Heart left ventricle (tissue), 16 donors: ENCODE measurements around the gene PANX1. TPM values are rescaled to one million over a fixed set of nuclear protein-coding genes. Genes with fewer than 3 reads are reported as not detected.

Experiments
- ATAC-seq, 4 donors: fragments of 200-7000 bp; cut with Tn5 transposase; one replicate each; pipeline ENCODE4 v1.9.1; 2020 to 2022; ENCODE audit warnings: moderate library complexity in 4 of 4, mild to moderate bottlenecking in 3 of 4, moderate number of reproducible peaks in 1 of 4
- DNase-seq, 5 donors: peaks; one replicate each; pipeline ENCODE4 v3.0.0-alpha.2; 2020
- H3K27ac ChIP-seq, 12 donors: fragments of 200-600 bp; sonication (generic) in 4 of 12; one replicate each; pipeline versions ENCODE4 v1.5.0 to v1.8.0; 2016 to 2022; ENCODE audit warnings: mild to moderate bottlenecking in 2 of 12
- H3K27me3 ChIP-seq, 9 donors: fragments of 200-600 bp; sonication (generic) in 2 of 9; one replicate each; pipeline versions ENCODE4 v1.5.1 to v1.8.0; 2016 to 2022; ENCODE audit warnings: mild to moderate bottlenecking in 3 of 9
- H3K36me3 ChIP-seq, 9 donors: fragments of 200-600 bp; sonication (generic) in 2 of 9; one replicate each; pipeline versions ENCODE4 v1.5.0 to v1.8.0; 2018 to 2022; ENCODE audit warnings: mild to moderate bottlenecking in 2 of 9
- H3K4me1 ChIP-seq, 12 donors: fragments of 200-600 bp; sonication (generic) in 4 of 12; one replicate each; pipeline versions ENCODE4 v1.5.0 to v1.8.0; 2016 to 2022; ENCODE audit warnings: mild to moderate bottlenecking in 3 of 12
- H3K4me3 ChIP-seq, 12 donors: fragments of 200-600 bp; sonication (generic) in 4 of 12; one replicate each; pipeline versions ENCODE4 v1.5.0 to v1.8.0; 2017 to 2022; ENCODE audit warnings: mild to moderate bottlenecking in 9 of 12, moderate library complexity in 4 of 12
- H3K9me3 ChIP-seq, 12 donors: fragments of 200-600 bp; sonication (generic) in 4 of 12; one replicate each; pipeline versions ENCODE4 v1.5.0 to v1.8.0; 2016 to 2022; ENCODE audit warnings: mild to moderate bottlenecking in 1 of 12
- POLR2A ChIP-seq, 2 donors: fragments of 450-650 bp; IDR thresholded peaks; one replicate each; pipeline ENCODE4 v1.6.1; 2017; ENCODE audit warnings: antibody characterized with exemption in 2 of 2, mild to moderate bottlenecking in 2 of 2, moderate library complexity in 2 of 2
- WGBS, 4 donors: extraction: QIAGEN DNeasy Blood & Tissue Kit in 2 of 4; methylation state at CpG; one replicate each; pipeline versions ENCODE4 v1.1.5 to v1.1.7; 2013 to 2018; 5-methylcytosine and 5-hydroxymethylcytosine counted together
- intact Hi-C, 10 donors: fragments of 100-400 bp; cut with DNase I; formaldehyde crosslinking; loops; one replicate each; pipeline versions ENCODE4 v1.11.1 to v1.14.2; 2022
- polyA plus RNA-seq, 2 donors: library from polyadenylated mRNA; stranded (reverse); fragments of 200-250 nt; gene quantifications; one replicate each; pipeline ENCODE4 v1.2.3, GENCODE V29; 2013
- total RNA-seq, 9 donors: library from RNA; depleted of rRNA in 2 of 9; stranded (reverse); fragments of >200 nt in 2 of 9; fragmentation: NEBNext Ultra II Directional in 3 of 9; extraction: Animal tissue kit (Norgen Biotek cat#: 25700) in 3 of 9; gene quantifications; one replicate each; pipeline versions ENCODE4 v1.1.0 to v1.2.4, GENCODE V29; 2016 to 2023
- TF ChIP-seq, protein P1 (sequence below), 12 donors: fragments of 200-600 bp; sonication (generic) in 4 of 12; IDR thresholded peaks; one replicate each; pipeline versions ENCODE4 v1.5.0 to v1.8.0; 2018 to 2022; ENCODE audit warnings: antibody characterized with exemption in 12 of 12, mild to moderate bottlenecking in 5 of 12
- donor health status: ischemic (EF 13 %, LVEDD 7.1; RV severe dilation, severe dysfunction).
- donor health status: healthy with polysubstance abuse.
- donor health status: DM: no; HTN: yes; CAD: no.
- donor health status: DM: no; HTN: no; CAD: no.
- donor health status: ischemic (EF 25% LVEDD 6.9; RV normal size, moderate dysfunction).
- donor health status: ischemic (EF 25% LVEDD 5.7; RV mildly dilated, moderate dysfunction).
- donor health status: healthy.
- donor health status: DM: yes; HTN: yes; CAD: no.
- donor health status: ischemic (EF 35%, LVEDD 5.7; RV mildly dilated, moderate dysfunction).
- donor health status: nonischemic (EF 11% LVEDD 7.7; RV severe dilation, severe dysfunction).
- donor health status: DM: yes; HTN: yes; CAD: no.
- donor health status: PGD.
- donor health status: ischemic (EF 29% LVEDD 5.4; RV normal size, mild dysfunction).
- donor health status: nonischemic (EF 23%, LVEDD 6.1; RV moderate dilation, normal function).

Gene PANX1
- total and polyA plus RNA-seq, 11 donors = 5.8 to 57.5 (median 18.4) TPM

DNA sequence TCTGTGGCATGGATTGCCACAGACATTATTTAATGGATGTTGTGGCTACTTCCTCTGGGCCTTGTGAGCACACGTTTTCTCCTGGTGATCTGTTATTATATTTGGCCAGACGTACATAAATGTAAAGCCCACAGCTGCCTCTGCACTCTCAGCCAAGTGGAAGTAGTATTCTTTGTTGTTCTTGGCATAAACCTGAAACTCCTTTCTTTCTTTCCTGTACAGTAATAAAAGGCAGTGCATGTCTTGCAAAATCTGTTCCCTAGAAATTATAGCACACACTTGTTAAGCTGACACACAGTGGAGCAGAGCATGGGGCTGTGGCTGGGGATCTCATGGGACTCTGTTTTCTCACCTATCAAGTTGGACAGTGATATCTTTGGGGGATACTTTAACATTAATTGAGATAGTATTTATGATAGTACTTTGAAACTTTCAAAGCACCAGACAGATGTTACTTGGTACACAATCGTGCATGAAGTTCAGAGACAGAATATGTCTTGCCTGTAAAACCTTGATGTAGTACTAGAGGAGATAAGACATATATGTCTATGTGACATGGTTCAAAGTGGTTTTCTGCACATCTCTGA is 20.9 kb downstream of the PANX1 start:
- intact Hi-C loops = no loop called here
- TF ChIP-seq, protein P1, sequence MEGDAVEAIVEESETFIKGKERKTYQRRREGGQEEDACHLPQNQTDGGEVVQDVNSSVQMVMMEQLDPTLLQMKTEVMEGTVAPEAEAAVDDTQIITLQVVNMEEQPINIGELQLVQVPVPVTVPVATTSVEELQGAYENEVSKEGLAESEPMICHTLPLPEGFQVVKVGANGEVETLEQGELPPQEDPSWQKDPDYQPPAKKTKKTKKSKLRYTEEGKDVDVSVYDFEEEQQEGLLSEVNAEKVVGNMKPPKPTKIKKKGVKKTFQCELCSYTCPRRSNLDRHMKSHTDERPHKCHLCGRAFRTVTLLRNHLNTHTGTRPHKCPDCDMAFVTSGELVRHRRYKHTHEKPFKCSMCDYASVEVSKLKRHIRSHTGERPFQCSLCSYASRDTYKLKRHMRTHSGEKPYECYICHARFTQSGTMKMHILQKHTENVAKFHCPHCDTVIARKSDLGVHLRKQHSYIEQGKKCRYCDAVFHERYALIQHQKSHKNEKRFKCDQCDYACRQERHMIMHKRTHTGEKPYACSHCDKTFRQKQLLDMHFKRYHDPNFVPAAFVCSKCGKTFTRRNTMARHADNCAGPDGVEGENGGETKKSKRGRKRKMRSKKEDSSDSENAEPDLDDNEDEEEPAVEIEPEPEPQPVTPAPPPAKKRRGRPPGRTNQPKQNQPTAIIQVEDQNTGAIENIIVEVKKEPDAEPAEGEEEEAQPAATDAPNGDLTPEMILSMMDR (IDR thresholded peaks at IDR 0.05) = no peak
- no peak for TF ChIP-seq POLR2A (IDR thresholded peaks at IDR 0.05)
- Histone ChIP-seq H3K9me3 (no peaks in the 10 kb centered on the region), H3K36me3 (peaks cover 0 to 11% (median 5%) of the 10 kb centered on the region in 9 donors), H3K4me1 (peaks cover 5 to 89% (median 48%) of the 10 kb centered on the region in 12 donors), H3K27ac (no peak overlapping the region), H3K4me3 (no peak overlapping the region), H3K27me3 (no peaks in the 10 kb centered on the region)
- DNase-seq (no peak), ATAC-seq (no peak)
- 44 to 60% (median 51%) methylated on average over 3 of the region's 3 CpGs for WGBS, 4 donors

DNA sequence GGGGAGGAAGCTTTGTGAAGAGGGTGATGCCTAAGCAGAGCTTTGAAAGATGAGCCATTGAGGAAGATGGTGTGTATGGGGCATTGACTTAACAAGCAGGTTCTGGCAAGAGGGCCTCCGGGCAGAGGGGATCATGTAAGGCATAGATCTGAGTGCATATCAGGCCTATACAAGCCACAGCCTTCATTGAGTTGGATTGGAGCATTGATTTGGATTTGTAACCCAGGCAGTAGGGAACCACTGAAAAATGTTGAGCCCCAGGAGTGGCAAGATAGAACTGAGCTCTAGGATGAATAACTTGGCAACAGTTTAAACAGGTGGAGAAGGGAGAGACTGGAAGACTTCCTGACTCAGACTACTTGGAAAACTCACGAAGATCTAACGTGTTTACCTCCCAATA is 21.4 kb downstream of the PANX1 start:
- TF ChIP-seq POLR2A (IDR thresholded peaks at IDR 0.05) = no peak
- TF ChIP-seq, protein P1 (IDR thresholded peaks at IDR 0.05) = no peak
- H3K4me1 ChIP-seq = peaks cover 5 to 85% (median 48%) of the 10 kb centered on the region in 12 donors
- no peak for DNase-seq
- no peak overlapping the region for H3K4me3 ChIP-seq
- no peak for ATAC-seq
- 79 to 82% (median 81%) methylated on average over 3 of the region's 3 CpGs for WGBS, 4 donors
- no peaks in the 10 kb centered on the region for H3K27me3 ChIP-seq
- H3K9me3 ChIP-seq = no peaks in the 10 kb centered on the region
- intact Hi-C loops = no loop called here
- H3K36me3 ChIP-seq = peaks cover 0 to 16% (median 7%) of the 10 kb centered on the region in 9 donors
- H3K27ac ChIP-seq = no peak overlapping the region

DNA sequence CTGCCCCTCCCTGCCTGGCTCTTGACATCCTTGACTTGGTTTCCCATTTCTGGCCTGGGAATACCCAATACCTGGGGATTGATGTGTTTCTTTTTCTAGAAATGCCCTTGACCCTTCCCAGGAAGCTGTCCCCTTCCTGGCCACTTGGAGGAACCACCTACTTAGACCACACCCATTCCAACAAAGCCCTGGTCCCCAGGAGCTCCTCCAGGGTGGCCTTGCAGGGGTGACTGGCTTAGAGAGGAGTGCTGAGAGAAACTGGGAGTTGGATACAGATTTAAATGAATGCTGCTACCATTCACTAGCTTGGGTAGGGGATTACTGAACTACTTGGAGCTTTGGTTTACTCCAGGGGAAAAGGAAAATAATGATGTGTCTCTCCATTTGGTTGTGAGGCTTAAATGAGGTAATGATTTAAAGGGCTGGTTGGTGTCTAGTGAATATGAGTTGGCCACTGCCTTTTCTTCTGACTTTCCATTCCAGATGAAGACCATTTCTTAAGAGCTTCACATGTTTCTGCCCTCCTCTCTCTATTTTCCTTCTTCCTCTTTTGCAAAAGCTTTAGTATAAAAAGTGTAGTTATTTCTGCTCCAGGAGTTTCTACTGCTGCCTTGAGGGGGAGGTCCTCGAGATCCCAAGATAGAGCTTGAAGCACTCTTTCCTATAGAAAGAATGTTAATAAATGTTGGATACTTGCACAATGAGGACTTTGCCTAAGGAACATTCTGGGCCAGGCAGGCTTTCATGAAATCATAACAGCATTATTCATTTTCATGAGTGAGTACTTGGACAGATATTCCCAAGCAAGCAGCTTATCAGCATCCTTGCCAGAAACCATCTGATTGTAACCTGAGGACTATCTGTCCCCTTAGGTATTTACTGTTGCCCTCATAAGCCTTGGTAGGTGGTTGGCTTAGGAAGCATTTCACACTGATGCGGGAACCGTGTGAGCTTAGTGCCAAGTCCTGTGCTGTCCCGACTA is 22.4 kb downstream of the PANX1 start:
- DNase-seq = no peak
- 91 to 98% (median 95%) methylated on average over 4 of the region's 4 CpGs for WGBS, 4 donors
- H3K36me3 ChIP-seq = peaks cover 0 to 16% (median 9%) of the 10 kb centered on the region in 9 donors
- peak overlapping the region in 4 of 12 donors; percentile 72 to 80 (median 76) for H3K27ac ChIP-seq
- H3K4me1 ChIP-seq = peaks cover 5 to 76% (median 44%) of the 10 kb centered on the region in 12 donors
- TF ChIP-seq POLR2A (IDR thresholded peaks at IDR 0.05) = no peak
- TF ChIP-seq, protein P1 (IDR thresholded peaks at IDR 0.05) = no peak
- ATAC-seq = no peak
- H3K9me3 ChIP-seq = no peaks in the 10 kb centered on the region
- H3K27me3 ChIP-seq = no peaks in the 10 kb centered on the region
- intact Hi-C loops = no loop called here
- no peak overlapping the region for H3K4me3 ChIP-seq
